Loucy (cell line): Measurements from ENCODE around the gene PIK3CD.

Experiments
- H2AFZ ChIP-seq: fragments of 200-600 bp; sonication (generic); 2 replicates; pipeline ENCODE4 v1.6.0; 2016; ENCODE audit warnings: antibody characterized with exemption, mild to moderate bottlenecking, low read length, moderate library complexity
- H3F3A ChIP-seq: fragments of 200-600 bp; 2 replicates; pipeline ENCODE4 v1.6.0; 2016; ENCODE audit warnings: antibody characterized with exemption, low read depth, mild to moderate bottlenecking
- H3K27me3 ChIP-seq: fragments of 200-600 bp; sonication (generic); 2 replicates; pipeline ENCODE4 v1.6.1; 2014; ENCODE audit warnings: low read length, mild to moderate bottlenecking; ENCODE audit not compliant: insufficient read depth, poor library complexity, severe bottlenecking
- H3K36me3 ChIP-seq: fragments of 200-600 bp; sonication (generic); 2 replicates; pipeline ENCODE4 v1.6.1; 2016; ENCODE audit warnings: low read length; ENCODE audit not compliant: insufficient read depth
- H3K4me1 ChIP-seq: fragments of 200-600 bp; sonication (generic); 2 replicates; pipeline ENCODE4 v1.5.1; 2014; ENCODE audit warnings: low read length, mild to moderate bottlenecking; ENCODE audit not compliant: insufficient read depth, poor library complexity, severe bottlenecking
- H3K4me2 ChIP-seq: fragments of 200-600 bp; sonication (generic); 2 replicates; pipeline ENCODE4 v1.6.0; 2014; ENCODE audit warnings: antibody characterized with exemption, low read length, low read depth, mild to moderate bottlenecking; ENCODE audit not compliant: poor library complexity, severe bottlenecking
- H3K4me3 ChIP-seq: fragments of 200-600 bp; sonication (generic); 2 replicates; pipeline ENCODE4 v1.5.1; 2014; ENCODE audit warnings: low read length, mild to moderate bottlenecking, mixed read lengths; ENCODE audit not compliant: poor library complexity, severe bottlenecking
- H3K79me2 ChIP-seq: fragments of 200-600 bp; sonication (generic); 2 replicates; pipeline ENCODE4 v1.6.1; 2014; ENCODE audit warnings: low read length; ENCODE audit not compliant: insufficient read depth
- H3K9ac ChIP-seq: fragments of 200-600 bp; sonication (generic); 2 replicates; pipeline ENCODE4 v1.6.0; 2014; ENCODE audit warnings: mild to moderate bottlenecking, low read depth, low read length, moderate library complexity; ENCODE audit not compliant: poor library complexity, severe bottlenecking
- H3K9me2 ChIP-seq: fragments of 200-600 bp; sonication (generic); replicated peaks from 2 replicates; pipeline ENCODE4 v1.6.1; 2016; ENCODE audit warnings: low read depth, low read length, mixed read lengths
- H3K9me3 ChIP-seq: fragments of 200-600 bp; sonication (generic); 2 replicates; pipeline ENCODE4 v1.6.1; 2014; ENCODE audit warnings: mild to moderate bottlenecking, antibody characterized with exemption, low read length, low read depth; ENCODE audit not compliant: insufficient read depth
- H4K20me1 ChIP-seq: fragments of 200-600 bp; sonication (generic); 2 replicates; pipeline ENCODE4 v1.6.0; 2014; ENCODE audit warnings: antibody characterized with exemption, low read length, mild to moderate bottlenecking; ENCODE audit not compliant: insufficient read depth, poor library complexity, severe bottlenecking
- CTCF ChIP-seq: fragments of 200-600 bp; sonication (generic); conservative IDR thresholded peaks from 2 replicates; pipeline ENCODE4 v1.5.1; 2014; ENCODE audit warnings: mild to moderate bottlenecking, antibody characterized with exemption, low read length
- EZH2phosphoT487 ChIP-seq: fragments of 200-600 bp; IDR thresholded peaks from 2 replicates; pipeline ENCODE4 v1.6.1; 2018; ENCODE audit warnings: antibody characterized with exemption, mild to moderate bottlenecking, moderate library complexity, borderline replicate concordance

PIK3CD gene

DNA sequence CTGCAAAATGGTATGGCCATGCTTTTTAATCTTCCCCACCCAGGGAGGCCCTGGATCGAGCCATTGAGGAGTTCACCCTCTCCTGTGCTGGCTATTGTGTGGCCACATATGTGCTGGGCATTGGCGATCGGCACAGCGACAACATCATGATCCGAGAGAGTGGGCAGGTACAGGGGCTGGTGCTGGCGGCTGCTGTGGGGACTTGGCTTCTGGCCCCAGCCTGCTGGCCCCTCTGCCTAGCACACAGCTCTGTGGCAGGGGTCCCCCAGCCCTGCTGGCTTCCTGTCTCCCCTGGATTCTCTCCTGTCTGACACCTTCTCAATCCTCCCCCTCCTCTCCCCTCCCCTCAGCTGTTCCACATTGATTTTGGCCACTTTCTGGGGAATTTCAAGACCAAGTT, 72.4 kb downstream of the PIK3CD start:
- Histone ChIP-seq H3K27me3 (no peaks in the 10 kb centered on the region), H3K9me3 (no peaks in the 10 kb centered on the region), H3K79me2 (no peaks in the 10 kb centered on the region; the same call in 1 of the 2 replicates), H3F3A (no peaks in the 10 kb centered on the region), H4K20me1 (no peaks in the 10 kb centered on the region), H3K9me2 (no peaks in the 10 kb centered on the region), H3K4me2 (no peak overlapping the region), H2AFZ (no peak overlapping the region), H3K4me1 (peaks cover 4% of the 10 kb centered on the region), H3K4me3 (no peak overlapping the region), H3K9ac (no peak overlapping the region), H3K36me3 (peaks cover under 1% of the 10 kb centered on the region; the same call in 1 of the 2 replicates)
- TF ChIP-seq EZH2phosphoT487 = no peak

DNA sequence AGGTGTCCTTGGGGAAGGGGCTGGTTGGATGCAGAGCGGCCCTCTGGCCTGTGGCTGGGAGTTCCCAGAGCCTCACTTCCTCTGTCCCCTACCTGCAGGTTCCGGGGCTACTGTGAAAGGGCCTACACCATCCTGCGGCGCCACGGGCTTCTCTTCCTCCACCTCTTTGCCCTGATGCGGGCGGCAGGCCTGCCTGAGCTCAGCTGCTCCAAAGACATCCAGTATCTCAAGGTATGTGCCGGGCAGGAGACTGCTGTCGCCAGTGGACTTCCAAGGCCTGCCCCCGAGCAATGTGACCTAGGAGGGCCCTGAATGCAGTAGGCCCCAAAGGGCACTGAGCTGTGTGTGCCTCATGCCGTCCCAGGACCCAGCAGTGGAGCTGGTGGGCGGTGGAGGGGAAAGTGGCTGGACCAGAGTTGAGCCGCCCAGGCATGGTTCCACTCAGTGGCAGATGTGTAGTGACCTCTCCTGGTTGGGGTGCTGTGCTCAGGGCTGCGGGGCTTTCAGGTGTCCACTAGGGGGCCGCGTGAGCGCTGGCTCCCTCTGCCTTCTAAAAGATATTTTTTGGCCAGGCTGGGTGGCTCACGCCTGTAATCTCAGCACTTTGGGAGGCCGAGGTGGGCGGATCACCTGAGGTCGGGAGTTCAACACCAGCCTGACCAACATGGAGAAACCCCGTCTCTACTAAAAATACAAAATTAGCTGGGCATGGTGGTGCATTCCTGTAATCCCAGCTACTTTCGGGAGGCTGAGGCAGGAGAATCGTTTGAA, 73.4 kb downstream of the PIK3CD start:
- Histone ChIP-seq H3K36me3 (peaks cover 8% of the 10 kb centered on the region; the same call in 1 of the 2 replicates), H3K79me2 (no peaks in the 10 kb centered on the region), H3K9me3 (no peaks in the 10 kb centered on the region), H3K4me2 (no peak overlapping the region), H3K4me3 (no peak overlapping the region), H3K9me2 (no peaks in the 10 kb centered on the region), H3K4me1 (peaks cover 4% of the 10 kb centered on the region), H2AFZ (no peak overlapping the region), H4K20me1 (no peaks in the 10 kb centered on the region), H3K27me3 (no peaks in the 10 kb centered on the region), H3F3A (no peaks in the 10 kb centered on the region), H3K9ac (no peak overlapping the region)
- no peak for TF ChIP-seq EZH2phosphoT487
- peak; percentile 84 for TF ChIP-seq CTCF

DNA sequence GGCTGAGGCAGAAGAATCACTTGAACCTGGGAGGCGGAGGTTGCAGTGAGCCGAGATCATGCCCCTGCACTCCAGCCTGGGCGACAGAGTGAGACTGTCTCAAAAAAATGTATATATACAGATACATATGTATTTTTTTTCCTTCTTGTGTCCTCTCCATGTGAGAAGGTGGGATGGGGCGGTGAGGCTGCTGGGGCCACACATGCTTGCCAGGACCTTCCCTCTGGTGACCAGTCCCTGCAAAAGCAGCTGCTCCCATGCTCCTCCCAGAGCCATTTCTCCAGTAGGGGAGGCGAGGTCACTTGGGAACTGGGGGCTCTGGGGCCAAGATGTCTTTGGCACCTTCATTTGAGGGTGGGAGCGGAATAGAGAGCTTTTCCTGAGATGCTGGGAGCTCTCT, 74.9 kb downstream of the PIK3CD start:
- no peaks in the 10 kb centered on the region for H3K27me3 ChIP-seq
- H3K4me1 ChIP-seq = peaks cover 3% of the 10 kb centered on the region
- no peak overlapping the region for H3K9ac ChIP-seq
- H3K79me2 ChIP-seq = no peaks in the 10 kb centered on the region
- TF ChIP-seq CTCF (no peak), EZH2phosphoT487 (no peak)
- H3K4me2 ChIP-seq = no peak overlapping the region
- no peaks in the 10 kb centered on the region for H3F3A ChIP-seq
- H4K20me1 ChIP-seq = no peaks in the 10 kb centered on the region
- H3K9me2 ChIP-seq = no peaks in the 10 kb centered on the region
- H3K36me3 ChIP-seq = peaks cover 23% of the 10 kb centered on the region; the same call in 1 of the 2 replicates
- no peak overlapping the region for H3K4me3 ChIP-seq
- no peaks in the 10 kb centered on the region for H3K9me3 ChIP-seq
- no peak overlapping the region for H2AFZ ChIP-seq
